ENCODE results near the gene GPS1. TPM values are rescaled to one million over a fixed set of nuclear protein-coding genes. Genes with fewer than 3 reads are reported as not detected.

Gene GPS1
- total RNA-seq, 1 donor from 2014 or later = 103 TPM

DNA sequence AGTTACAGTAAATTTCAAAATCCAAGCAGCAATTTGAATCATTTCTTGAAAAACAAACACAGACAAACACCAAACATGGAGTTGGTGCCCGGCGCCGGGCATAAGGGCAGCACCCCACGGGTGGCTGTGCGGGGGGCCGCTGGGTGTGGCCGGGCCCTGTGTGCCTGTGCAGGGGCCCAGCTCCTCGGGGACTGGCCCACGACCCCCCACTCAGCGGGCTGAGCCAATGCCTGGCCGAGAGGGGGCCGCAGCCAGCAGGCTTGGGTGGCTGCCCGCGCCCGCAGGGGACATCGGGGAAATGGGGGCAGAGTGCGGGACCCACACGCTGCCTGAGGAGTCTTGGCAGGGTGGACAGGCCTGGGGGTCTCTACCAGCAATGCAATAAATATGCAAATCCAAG is 26.7 kb downstream of the GPS1 start:
- Mint-ChIP-seq H3K9me3 (no peaks in the 10 kb centered on the region), H3K36me3 (ENCODE audit: low read depth) (peaks cover 30% of the 10 kb centered on the region), H3K27me3 (ENCODE audit: low read depth) (no peaks in the 10 kb centered on the region), H3K4me1 (ENCODE audit: low read depth) (no peaks in the 10 kb centered on the region), H3K27ac (no peak overlapping the region), H3K4me3 (ENCODE audit: low read depth) (no peak overlapping the region)
- intact Hi-C loops (cut with micrococcal nuclease) = no loop called here
- DNase-seq (ENCODE audit: low spot score) = no peak

DNA sequence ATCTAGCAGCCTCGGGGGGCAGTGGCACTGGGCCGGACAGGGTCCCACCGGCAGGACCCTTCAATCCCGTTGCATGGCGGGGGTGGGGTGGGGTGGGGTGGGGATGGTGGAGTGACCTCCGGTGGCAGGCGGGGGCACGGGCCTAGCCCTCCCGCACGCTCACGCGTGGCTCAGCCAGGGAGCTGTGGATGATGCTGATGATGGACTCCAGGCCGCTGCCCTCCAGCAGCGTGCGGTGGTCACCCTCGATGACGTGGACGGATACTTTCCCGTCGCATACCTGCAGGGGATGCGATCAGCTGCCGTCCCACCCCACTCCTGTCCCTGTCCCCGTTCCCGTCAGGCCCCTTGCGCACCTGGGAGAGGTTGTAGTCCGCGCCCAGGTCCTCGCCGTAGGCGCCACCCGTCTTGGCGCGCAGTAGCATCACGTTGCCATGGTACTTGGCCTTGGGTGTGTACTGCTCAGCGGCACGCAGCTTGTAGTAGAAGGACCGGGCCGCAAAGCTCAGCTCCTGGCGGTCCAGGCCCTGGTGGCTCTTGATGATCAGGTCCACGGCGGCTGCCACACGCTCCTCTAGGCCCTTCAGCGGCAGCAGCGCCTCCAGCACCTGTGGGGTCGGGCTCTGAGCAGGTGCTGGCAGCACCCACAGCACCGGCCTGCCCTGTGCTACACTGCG is 27.4 kb downstream of the GPS1 start:
- Mint-ChIP-seq H3K27ac (no peak overlapping the region), H3K9me3 (no peaks in the 10 kb centered on the region), H3K27me3 (ENCODE audit: low read depth) (no peaks in the 10 kb centered on the region), H3K4me1 (ENCODE audit: low read depth) (no peaks in the 10 kb centered on the region), H3K4me3 (ENCODE audit: low read depth) (no peak overlapping the region), H3K36me3 (ENCODE audit: low read depth) (peaks cover 32% of the 10 kb centered on the region)
- intact Hi-C loops (cut with micrococcal nuclease) = no loop called here
- no peak for DNase-seq (ENCODE audit: low spot score)

GRCh38 chr17:82080048-82080788 is 28.5 kb downstream of the GPS1 start:
- Mint-ChIP-seq H3K27ac (no peak overlapping the region), H3K9me3 (no peaks in the 10 kb centered on the region), H3K4me1 (ENCODE audit: low read depth) (no peaks in the 10 kb centered on the region), H3K36me3 (ENCODE audit: low read depth) (peaks cover 35% of the 10 kb centered on the region), H3K4me3 (ENCODE audit: low read depth) (no peak overlapping the region), H3K27me3 (ENCODE audit: low read depth) (no peaks in the 10 kb centered on the region)
- DNase-seq (ENCODE audit: low spot score) = no peak
- intact Hi-C loops (cut with micrococcal nuclease) = no loop called here

- Mint-ChIP-seq H3K36me3 (ENCODE audit: low read depth) (peaks cover 35% of the 10 kb centered on the region), H3K27me3 (ENCODE audit: low read depth) (no peaks in the 10 kb centered on the region), H3K4me3 (ENCODE audit: low read depth) (no peak overlapping the region), H3K27ac (no peak overlapping the region), H3K9me3 (no peaks in the 10 kb centered on the region), H3K4me1 (ENCODE audit: low read depth) (no peaks in the 10 kb centered on the region)
- intact Hi-C loops (cut with micrococcal nuclease) = no loop called here
- no peak for DNase-seq (ENCODE audit: low spot score)
These were observed 29.2 kb downstream of the GPS1 start for GRCh38 chr17:82080789-82081464.

GRCh38 chr17:82081546-82081945 is 29.8 kb downstream of the GPS1 start:
- no peak for DNase-seq (ENCODE audit: low spot score)
- H3K36me3 Mint-ChIP-seq (ENCODE audit: low read depth) = peaks cover 38% of the 10 kb centered on the region
- intact Hi-C loops (cut with micrococcal nuclease) = no loop called here
- H3K9me3 Mint-ChIP-seq = no peaks in the 10 kb centered on the region
- H3K27ac Mint-ChIP-seq = no peak overlapping the region
- no peaks in the 10 kb centered on the region for H3K4me1 Mint-ChIP-seq (ENCODE audit: low read depth)
- H3K27me3 Mint-ChIP-seq (ENCODE audit: low read depth) = no peaks in the 10 kb centered on the region
- H3K4me3 Mint-ChIP-seq (ENCODE audit: low read depth) = no peak overlapping the region

- no peaks in the 10 kb centered on the region for H3K9me3 Mint-ChIP-seq
- no peaks in the 10 kb centered on the region for H3K27me3 Mint-ChIP-seq (ENCODE audit: low read depth)
- intact Hi-C loops (cut with micrococcal nuclease) = no loop called here
- H3K4me3 Mint-ChIP-seq (ENCODE audit: low read depth) = no peak overlapping the region
- DNase-seq (ENCODE audit: low spot score) = no peak
- H3K4me1 Mint-ChIP-seq (ENCODE audit: low read depth) = no peaks in the 10 kb centered on the region
- H3K36me3 Mint-ChIP-seq (ENCODE audit: low read depth) = peaks cover 40% of the 10 kb centered on the region
- H3K27ac Mint-ChIP-seq = no peak overlapping the region
These were observed 30.3 kb downstream of the GPS1 start for GRCh38 chr17:82081966-82082365.

DNA sequence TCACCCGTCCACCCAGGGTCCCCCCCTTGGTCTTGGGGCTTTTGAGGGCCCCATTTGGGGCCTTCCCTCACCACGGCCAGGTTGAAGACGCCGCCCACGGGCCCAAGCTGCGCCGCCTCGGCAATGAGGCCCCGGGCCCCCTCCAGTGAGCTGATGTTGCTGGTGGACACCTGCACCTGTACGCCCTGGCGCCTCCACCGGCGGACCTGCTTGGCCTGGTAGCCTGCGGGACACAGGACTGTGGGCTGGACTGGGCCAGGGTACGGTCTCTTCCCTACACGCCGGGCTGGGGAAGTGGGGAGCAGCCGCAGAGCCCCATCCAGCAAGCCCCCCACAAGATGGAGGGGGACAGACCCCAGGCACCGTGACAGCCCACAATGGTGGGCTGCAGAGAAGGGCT is 30.8 kb downstream of the GPS1 start:
- Mint-ChIP-seq H3K9me3 (no peaks in the 10 kb centered on the region), H3K4me1 (ENCODE audit: low read depth) (no peaks in the 10 kb centered on the region), H3K36me3 (ENCODE audit: low read depth) (peaks cover 40% of the 10 kb centered on the region), H3K27me3 (ENCODE audit: low read depth) (no peaks in the 10 kb centered on the region), H3K4me3 (ENCODE audit: low read depth) (no peak overlapping the region), H3K27ac (no peak overlapping the region)
- intact Hi-C loops (cut with micrococcal nuclease) = no loop called here
- no peak for DNase-seq (ENCODE audit: low spot score)

DNA sequence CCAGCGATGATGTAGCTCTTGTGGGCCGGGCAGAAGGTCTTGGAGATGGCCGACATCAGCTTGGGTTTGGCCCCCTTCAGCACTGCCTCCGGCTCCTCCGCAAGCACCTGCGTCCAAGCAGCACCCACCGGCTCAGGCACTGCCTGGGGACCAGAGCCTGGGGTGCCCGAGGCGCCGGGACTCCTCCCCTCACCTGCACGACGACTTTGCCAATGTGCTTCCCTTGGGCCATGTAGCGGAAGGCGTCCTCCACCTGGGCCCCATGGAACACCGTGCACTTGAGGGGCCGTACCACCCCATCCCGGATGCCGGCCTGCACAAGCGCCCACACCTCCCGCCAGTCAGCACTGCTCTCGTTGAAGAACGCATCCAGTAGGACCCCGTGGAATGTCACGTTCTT is 31.3 kb downstream of the GPS1 start:
- intact Hi-C loops (cut with micrococcal nuclease) = no loop called here
- Mint-ChIP-seq H3K9me3 (no peaks in the 10 kb centered on the region), H3K27me3 (ENCODE audit: low read depth) (no peaks in the 10 kb centered on the region), H3K36me3 (ENCODE audit: low read depth) (peaks cover 38% of the 10 kb centered on the region), H3K4me3 (ENCODE audit: low read depth) (no peak overlapping the region), H3K27ac (no peak overlapping the region), H3K4me1 (ENCODE audit: low read depth) (no peaks in the 10 kb centered on the region)
- DNase-seq (ENCODE audit: low spot score) = no peak

DNA sequence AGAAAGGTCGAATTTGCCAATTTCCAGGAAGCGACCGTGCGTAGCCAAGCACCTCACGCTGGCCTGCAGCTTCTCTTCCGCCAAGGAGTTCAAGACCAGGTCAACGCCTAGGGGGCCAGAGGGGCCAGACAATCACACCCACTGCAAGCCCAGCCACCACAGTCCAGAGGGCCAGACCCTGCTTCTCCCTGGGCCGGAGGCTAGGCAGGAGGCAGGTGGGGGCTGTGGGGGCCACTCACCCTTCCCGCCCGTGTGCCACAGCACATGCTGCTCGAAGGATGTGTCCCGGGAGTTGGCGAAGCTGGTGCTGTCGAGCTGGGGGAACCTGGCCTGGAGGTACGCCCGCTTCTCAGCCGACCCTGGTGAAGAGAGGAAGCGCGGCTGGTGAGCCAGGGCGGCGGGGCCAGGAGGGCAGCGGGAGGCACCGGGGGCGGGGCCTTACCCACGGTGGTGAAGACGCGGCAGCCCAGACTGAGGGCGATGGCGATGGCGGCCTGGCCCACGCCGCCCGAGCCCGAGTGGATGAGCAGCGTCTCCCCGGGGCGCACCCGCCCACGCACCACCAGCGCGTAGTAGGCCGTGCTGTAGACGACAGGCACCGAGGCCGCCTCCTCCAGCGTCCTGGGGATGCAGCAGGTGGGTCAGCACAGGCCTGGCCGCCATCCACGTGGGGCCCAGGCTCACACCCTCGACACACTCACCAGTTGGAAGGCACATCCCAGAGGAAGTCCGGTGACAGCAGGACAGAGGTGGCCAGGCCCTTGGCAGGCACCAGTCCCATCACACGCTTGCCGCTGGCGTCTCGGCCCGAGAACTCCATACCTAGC is 32.0 kb downstream of the GPS1 start:
- intact Hi-C loops (cut with micrococcal nuclease) = no loop called here
- H3K4me3 Mint-ChIP-seq (ENCODE audit: low read depth) = no peak overlapping the region
- H3K4me1 Mint-ChIP-seq (ENCODE audit: low read depth) = no peaks in the 10 kb centered on the region
- no peaks in the 10 kb centered on the region for H3K27me3 Mint-ChIP-seq (ENCODE audit: low read depth)
- no peak for DNase-seq (ENCODE audit: low spot score)
- H3K9me3 Mint-ChIP-seq = no peaks in the 10 kb centered on the region
- no peak overlapping the region for H3K27ac Mint-ChIP-seq
- peaks cover 38% of the 10 kb centered on the region for H3K36me3 Mint-ChIP-seq (ENCODE audit: low read depth)

GRCh38 chr17:82084373-82085030 is 32.8 kb downstream of the GPS1 start:
- Mint-ChIP-seq H3K4me3 (ENCODE audit: low read depth) (no peak overlapping the region), H3K4me1 (ENCODE audit: low read depth) (no peaks in the 10 kb centered on the region), H3K36me3 (ENCODE audit: low read depth) (peaks cover 34% of the 10 kb centered on the region), H3K27me3 (ENCODE audit: low read depth) (no peaks in the 10 kb centered on the region), H3K27ac (no peak overlapping the region), H3K9me3 (no peaks in the 10 kb centered on the region)
- no peak for DNase-seq (ENCODE audit: low spot score)
- intact Hi-C loops (cut with micrococcal nuclease) = no loop called here

DNA sequence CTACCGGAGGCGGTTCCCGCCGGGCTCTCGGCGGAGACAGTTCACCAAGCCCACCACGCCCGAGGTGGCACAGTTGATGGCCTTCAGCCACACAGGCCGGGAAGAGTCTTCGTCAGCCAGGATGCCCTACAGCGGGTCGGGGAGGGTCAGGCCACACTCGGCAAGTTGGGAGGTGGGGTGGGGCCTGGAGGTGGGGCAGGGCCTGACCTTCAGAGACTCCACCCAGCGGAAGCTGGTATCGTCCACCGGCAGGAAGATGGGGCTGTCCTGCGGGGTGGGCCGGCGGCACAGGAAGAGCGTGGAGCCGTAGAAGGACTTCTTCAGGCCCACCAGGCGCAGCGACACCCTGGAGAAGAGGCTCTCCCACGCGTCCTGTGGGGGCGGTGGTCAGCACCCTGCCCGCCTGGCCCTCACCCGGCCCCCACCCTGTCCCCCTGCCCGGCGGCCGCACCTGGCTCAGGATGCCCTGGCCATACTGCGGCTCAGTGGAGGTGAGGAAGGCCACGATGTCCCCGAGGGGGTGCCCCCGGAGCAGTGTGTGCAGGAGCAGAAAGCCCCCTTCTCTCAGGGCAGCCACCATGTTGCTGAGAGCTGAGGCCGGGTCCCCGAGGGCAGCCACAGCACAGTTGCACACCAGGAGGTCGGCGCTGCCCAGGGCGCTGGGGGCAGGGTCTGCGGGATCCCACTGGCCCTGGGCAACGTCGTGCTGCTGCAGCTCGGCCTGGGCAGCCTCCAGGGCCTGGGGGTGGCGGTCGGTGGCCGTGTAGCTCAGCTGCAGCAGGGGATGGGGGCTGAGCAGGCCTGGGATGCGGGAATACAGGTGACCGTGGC is 33.5 kb downstream of the GPS1 start:
- Mint-ChIP-seq H3K36me3 (ENCODE audit: low read depth) (peaks cover 27% of the 10 kb centered on the region), H3K4me1 (ENCODE audit: low read depth) (no peaks in the 10 kb centered on the region), H3K27ac (no peak overlapping the region), H3K27me3 (ENCODE audit: low read depth) (no peaks in the 10 kb centered on the region), H3K4me3 (ENCODE audit: low read depth) (no peak overlapping the region), H3K9me3 (no peaks in the 10 kb centered on the region)
- DNase-seq (ENCODE audit: low spot score) = no peak
- intact Hi-C loops (cut with micrococcal nuclease) = no loop called here
